Retina (tissue), 1 donor: Measurements from ENCODE around the gene SDF2L1.

Experiments
- DNase-seq: peaks from one replicate; pipeline ENCODE4 v3.0.0-alpha.2; 2016

SDF2L1 gene

DNA sequence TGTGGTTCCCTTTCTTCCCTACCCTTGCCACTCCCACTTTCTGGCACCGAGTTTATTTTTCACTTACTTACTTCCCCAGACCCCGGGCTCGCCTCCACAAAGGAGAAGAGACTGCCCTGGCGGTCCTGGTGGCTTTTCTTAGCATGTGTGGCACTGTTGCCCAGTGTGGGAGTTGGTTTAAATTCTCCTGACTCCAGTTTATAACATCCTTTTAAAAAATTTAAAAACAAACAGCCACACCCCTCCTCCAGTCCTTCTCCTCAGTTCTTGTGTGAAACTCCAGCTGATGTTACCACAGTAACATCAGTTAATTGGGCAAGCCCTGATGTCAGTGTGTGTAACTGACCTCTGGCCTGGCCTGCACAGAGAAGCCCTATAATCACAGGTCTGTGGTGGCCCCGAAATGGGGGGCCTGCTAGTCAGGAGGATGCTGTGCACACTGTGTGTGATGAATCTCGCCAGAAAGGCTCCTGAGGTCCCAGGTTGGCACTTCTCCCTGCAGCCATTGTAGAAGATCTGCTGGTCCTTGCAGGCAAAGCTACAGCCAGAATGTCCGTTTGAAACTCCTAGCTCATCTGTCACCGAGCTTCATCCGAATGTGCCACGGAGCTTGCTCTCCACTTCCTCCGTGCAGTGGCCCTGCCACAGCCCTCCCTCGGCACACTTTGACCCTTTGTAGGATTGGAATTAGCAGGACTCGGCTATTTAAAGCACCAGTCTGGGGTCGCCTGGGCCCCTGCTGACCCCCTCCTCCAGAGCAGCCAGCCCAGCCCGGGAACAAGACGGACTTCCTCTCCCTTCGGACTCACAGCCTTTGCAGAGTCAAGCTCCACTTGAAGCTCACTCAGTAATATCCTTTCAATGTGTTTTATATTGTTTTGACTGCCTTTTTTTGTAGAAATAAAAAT lies 19.8 kb upstream of the SDF2L1 start:
- peak; percentile 2 for DNase-seq

DNA sequence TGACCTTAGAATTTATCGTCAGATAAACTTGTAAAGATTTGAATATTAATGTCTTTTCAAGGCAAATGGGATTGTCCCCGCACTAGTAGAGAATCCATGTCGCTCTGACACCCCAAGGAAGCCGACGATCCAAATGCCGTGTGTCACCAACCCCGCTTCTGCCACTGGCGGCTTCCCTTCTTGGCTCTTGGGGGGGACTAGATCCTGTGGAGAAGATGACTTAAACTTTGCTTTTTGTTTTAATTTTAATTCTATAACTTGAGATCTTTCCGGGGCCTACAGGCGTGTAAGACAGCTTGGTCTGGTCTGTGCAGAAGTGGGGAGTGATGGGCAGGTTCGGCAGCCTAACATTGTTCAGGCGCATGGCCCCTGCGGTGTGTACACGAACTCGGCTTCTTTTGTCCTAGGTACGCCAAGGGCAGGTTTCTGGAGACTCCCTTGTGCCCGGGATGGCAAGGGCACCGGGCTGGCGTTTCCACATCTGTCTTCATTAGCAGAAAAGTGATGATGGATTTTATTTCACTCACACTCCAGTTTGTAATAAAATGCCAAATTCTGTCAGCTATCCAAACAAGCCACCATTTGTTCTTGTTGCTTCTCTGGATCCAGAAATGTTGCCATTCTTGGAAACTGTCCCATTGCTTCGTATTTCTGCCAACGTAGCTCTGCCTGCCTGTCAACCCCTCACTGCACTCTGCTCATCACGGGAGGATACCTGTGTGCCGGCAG lies 19.0 kb upstream of the SDF2L1 start:
- DNase-seq, result no peak

GRCh38 chr22:21623648-21623970 lies 18.5 kb upstream of the SDF2L1 start:
- DNase-seq, result no peak

GRCh38 chr22:21624120-21624879 lies 17.8 kb upstream of the SDF2L1 start:
- no peak for DNase-seq

GRCh38 chr22:21624880-21625791 lies 17.0 kb upstream of the SDF2L1 start:
- DNase-seq, result no peak

DNA sequence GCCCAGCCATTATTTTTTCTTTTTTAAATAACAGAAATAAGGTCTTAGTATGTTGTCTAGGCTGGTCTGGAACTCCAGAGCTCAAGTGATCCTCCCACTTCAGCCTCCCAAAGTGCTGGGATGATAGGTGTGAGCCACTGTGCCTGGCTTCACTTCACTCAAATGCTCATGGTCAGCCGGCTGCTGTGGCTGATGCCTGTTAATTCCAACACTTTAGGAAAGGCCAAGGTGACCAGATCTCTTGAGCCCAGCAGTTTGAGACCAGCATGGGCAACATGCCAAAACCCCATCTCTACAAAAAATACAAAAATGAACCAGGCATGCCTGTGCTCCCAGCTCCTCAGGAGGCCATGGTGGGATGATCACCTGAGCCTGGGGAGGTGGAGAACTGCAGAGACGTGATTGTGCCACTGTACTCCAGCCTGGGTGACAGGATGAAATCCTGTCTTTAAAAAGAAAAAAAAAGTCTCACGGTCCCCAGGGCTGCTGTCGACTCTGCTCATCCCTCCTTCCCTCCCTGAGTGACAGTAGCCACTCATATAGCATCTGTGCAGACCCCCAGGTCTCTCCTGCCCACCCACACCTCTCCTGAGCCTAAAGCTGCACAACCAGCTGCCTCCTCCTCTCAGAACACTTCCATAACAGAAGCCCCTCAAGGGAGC lies 15.9 kb upstream of the SDF2L1 start:
- DNase-seq, result no peak

DNA sequence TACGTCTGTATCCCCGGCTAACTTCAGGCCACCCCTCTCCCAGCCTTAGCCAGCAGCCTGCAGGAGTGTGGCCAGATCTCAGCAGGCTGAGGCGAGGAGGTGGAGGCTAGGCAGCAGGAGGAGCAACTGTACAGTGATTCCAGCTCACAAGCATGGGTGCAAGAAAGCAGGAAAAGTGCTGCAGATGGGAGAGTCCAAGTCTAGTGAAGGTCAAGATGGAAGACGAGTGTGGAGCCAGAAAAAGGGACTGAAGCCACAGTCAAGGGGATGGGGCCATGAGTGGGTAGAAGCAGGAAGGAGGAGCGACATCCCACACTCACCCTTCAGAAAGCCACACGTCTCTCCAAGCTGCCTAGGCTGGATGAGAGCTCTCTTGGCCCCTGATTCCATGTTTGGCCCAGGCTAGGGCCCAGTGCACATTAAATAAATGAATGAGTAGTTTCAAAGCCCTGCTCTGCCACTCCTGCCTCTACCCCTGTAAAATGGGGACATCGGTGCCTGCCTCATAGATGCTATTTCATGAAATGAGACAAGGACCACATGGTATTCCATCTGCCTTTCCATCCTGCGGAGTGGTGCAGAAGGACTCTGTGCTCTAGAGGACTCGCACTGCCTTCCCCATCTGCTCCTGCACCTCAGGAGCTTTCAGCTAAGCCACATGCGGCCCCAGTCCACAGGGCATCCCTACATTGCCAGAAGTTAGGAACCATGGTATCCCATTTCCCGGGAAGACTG lies 15.2 kb upstream of the SDF2L1 start:
- DNase-seq, result no peak

- no peak for DNase-seq
These were observed 13.5 kb upstream of the SDF2L1 start for GRCh38 chr22:21628386-21629254.

GRCh38 chr22:21629255-21630149 lies 12.6 kb upstream of the SDF2L1 start, which contains the start of gene YDJC:
Gene YDJC (minus strand): TSS chr22:21630022. CDS start chr22:21630014, 8 bp downstream.
- DNase-seq, result peak; percentile 94

- no peak for DNase-seq
These were observed 11.1 kb upstream of the SDF2L1 start for GRCh38 chr22:21631025-21631424.

- no peak for DNase-seq
These were observed 9.7 kb upstream of the SDF2L1 start, which contains the start of gene CCDC116 for GRCh38 chr22:21632237-21632895. Gene CCDC116 (plus strand): TSS chr22:21632760. CDS start chr22:21633182, 422 bp downstream.

- DNase-seq, result no peak
These were observed 9.2 kb upstream of the SDF2L1 start for GRCh38 chr22:21632931-21633330.

DNA sequence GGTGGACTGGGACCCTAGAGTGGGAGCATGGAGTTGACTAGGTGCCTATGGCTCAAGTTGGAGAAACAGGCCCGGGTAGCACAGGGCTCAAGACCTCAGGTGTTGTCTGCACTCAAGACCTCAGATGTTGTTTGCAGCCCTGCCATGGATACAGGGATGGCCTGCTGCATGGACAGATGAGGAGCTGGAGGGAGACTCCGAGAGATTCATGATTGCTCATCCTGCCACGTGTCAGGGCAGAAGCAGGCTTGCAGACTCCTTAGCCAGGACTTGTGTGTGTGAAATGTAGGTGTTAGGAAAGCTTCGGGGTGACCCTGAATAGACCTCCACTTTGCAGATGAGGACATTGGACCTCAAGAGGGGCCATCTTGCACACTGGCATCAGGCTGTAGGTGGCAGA lies 8.6 kb upstream of the SDF2L1 start:
- DNase-seq, result no peak

GRCh38 chr22:21634081-21634480 lies 8.0 kb upstream of the SDF2L1 start:
- no peak for DNase-seq

DNA sequence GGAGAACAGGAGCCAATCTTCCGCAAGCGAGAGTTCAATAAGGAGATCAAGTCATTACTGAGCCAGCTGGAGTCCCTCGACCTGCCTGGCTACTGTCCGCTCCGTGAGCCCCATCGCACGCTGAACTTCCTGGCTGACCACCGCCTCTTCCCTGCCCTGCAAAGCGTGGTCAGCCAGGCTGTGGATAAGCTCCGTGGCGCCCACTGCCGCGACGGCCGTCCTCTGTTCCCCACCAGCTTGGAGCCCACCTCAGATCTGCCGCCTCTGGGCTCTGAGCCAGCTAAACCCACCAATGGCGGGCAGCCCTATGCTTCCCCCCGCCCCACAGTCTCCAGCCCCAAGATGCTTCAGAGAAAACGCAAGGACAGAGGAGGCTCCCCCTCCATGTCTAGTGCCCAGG lies 7.3 kb upstream of the SDF2L1 start:
- DNase-seq, result no peak

DNA sequence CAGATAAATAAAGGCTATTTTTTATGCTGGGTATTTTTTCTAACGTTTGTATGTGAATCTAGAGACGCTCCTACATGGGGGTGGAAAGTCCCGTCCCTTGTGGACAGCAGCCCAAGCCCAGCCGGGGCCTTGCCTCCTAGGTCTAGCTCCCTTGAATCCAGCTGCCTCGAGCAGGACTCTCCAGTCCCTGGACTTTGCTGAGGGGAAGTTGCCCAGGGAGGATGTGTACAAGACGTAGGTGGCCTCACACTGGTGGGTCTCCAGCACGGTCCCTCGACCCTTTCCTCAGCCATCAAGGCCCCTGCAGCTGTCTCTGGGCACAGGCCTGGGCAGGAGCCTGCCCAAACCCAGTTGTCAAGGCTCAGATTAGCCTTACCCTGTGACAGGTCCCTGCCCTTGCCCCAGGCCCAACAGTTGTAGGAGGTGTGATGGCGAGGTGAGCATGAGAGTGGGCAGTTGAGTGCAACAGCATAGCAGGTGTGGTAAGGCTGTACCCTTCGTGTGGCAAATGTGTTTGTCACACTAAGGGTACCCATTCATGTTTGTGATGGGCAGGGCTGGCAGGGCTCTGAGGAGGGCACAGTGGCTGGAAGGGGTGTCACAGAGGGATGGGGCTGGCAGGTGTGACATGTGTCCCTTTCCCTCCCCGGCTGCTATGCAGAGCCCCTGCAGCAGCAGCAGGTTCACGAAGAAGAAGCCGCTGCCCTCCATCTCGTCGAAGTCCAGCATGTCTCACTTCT lies 6.2 kb upstream of the SDF2L1 start:
- no peak for DNase-seq

DNA sequence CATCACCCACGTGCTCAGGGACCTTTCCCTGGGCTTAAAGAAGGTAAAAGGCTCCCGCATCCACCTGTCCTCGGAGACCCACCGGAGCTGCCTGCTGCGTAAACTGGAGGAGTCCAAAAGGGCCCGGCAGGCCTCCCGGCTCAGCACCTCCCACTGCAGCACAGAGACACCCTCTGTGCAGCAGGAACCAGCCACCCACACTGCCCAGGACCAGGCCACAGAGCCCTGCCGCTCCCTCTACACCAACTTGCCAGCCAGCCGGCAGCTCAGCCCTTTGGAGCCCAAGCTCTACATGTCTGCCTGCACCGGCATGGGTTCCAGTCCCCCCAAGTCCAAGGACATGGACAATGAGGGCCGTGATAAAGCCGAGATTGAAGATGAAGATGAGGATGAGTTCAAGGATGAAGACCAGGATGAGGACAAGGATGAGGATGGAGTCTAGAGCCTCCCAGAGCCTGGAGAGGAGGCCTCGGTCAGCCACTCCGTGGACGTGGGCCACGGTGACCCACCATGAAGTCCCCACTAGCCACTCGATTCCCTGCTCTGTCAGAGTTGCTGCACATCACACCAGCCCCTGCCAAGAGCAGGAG lies 5.4 kb upstream of the SDF2L1 start:
- DNase-seq, result no peak
